Measurements from ENCODE around the gene PIAS4. TPM values are rescaled to one million over a fixed set of nuclear protein-coding genes. Genes with fewer than 3 reads are reported as not detected.

The PIAS4 gene
- total and polyA plus RNA-seq, 2 donors (not counting 3 experiments of a cell fraction or from before 2014, with no cell fraction given): 26.2 to 46.2 TPM

- intact Hi-C loops (cut with micrococcal nuclease): loop anchor here (1.0 to 5.0 kb wide), 5 partner anchors 14 to 219 kb away; partner anchors contain the start of genes DAPK3, PIAS4 and ZBTB7A
- FAIRE-seq (peak; percentile 21), DNase-seq (ENCODE audit: low read depth, low spot score) (no peak)
- no peak overlapping the region for H3K27ac ChIP-seq (ENCODE audit: insufficient read depth, low read depth, low read length)
- no peak for TF ChIP-seq GATA2 (IDR thresholded peaks at IDR 0.05; ENCODE audit: insufficient read depth, insufficient read length, low read depth, low read length)
- TF ChIP-seq FOS (IDR thresholded peaks at IDR 0.05; ENCODE audit: borderline replicate concordance, insufficient read depth, low read length): no peak
- no peak for TF ChIP-seq EZH2 (IDR thresholded peaks at IDR 0.05; ENCODE audit: borderline replicate concordance, low read depth, low read length, severe bottlenecking)
- TF ChIP-seq CTCF (IDR thresholded peaks at IDR 0.05; ENCODE audit: extremely low read depth in 1 of 2, insufficient read depth in 1 of 2, low read depth in 1 of 2, low read length in 2 of 2): no peak
- TF ChIP-seq POLR2AphosphoS5 (IDR thresholded peaks at IDR 0.05; ENCODE audit: insufficient read depth, low read depth, low read length): no peak
- no peak for TF ChIP-seq JUN (IDR thresholded peaks at IDR 0.05; ENCODE audit: borderline replicate concordance, insufficient read depth, insufficient read length, low read depth)
- peaks cover 29 to 33% of the 10 kb centered on the region in 2 experiments for H3K36me3 ChIP-seq (ENCODE audit: control insufficient read depth in 2 of 2, extremely low read depth in 1 of 2, insufficient read depth in 2 of 2, low read length in 2 of 2)
- H3K4me3 ChIP-seq (replicated peaks in 1 of 3; ENCODE audit: insufficient read depth in 1 of 3, low read depth in 1 of 3, low read length in 3 of 3): peak overlapping the region in 2 of 3 experiments; percentile 63 to 98
- H4K20me1 ChIP-seq (replicated peaks; ENCODE audit: control insufficient read depth, extremely low read depth, insufficient read depth, low read length): no peaks in the 10 kb centered on the region
- ChIA-PET POLR2A (interaction anchor here (0.5 to 5.3 kb wide), 7 partner anchors 10 to 225 kb away, joined by 3 to 82 read pairs (median 3); partner anchors contain the start of genes DAPK3 and MRPL54), CTCF (interaction anchor here (1.1 to 2.1 kb wide), 6 partner anchors 15 to 216 kb away, joined by 3 to 9 read pairs (median 6); partner anchors contain the start of genes DAPK3 and PIAS4)
- dilution Hi-C loops (cut with MboI; ENCODE audit: extremely low pct_ligation_motif_present, low sequenced_read_pairs): no loop called here
- H3K79me2 ChIP-seq (ENCODE audit: control insufficient read depth, insufficient read depth, low read length): peaks cover 45% of the 10 kb centered on the region
- no peaks in the 10 kb centered on the region for H3K9me3 ChIP-seq (replicated peaks; ENCODE audit: control insufficient read depth, insufficient read depth, low read length)
- H3K4me2 ChIP-seq (ENCODE audit: insufficient read depth, low read length): peak overlapping the region; percentile 86
- H2AFZ ChIP-seq (ENCODE audit: low read depth, low read length): peak overlapping the region; percentile 66
- H3K4me1 ChIP-seq (ENCODE audit: control insufficient read depth, extremely low read depth, insufficient read depth, low read length): peaks cover 31% of the 10 kb centered on the region
- no peak overlapping the region for H3K9ac ChIP-seq (replicated peaks; ENCODE audit: extremely low read depth, insufficient read depth, low read length)
- H3K27me3 ChIP-seq (ENCODE audit: control insufficient read depth in 2 of 2, insufficient read depth in 2 of 2, low read length in 2 of 2): no peaks in the 10 kb centered on the region
- no peaks in the 10 kb centered on the region for H3K9me1 ChIP-seq (replicated peaks; ENCODE audit: control insufficient read depth, extremely low read depth, insufficient read depth, low read length)
- no TSS peak for BruUV-seq (replicated peaks)
Measured at GRCh38 chr19:3985643-3986259, 21.8 kb upstream of the PIAS4 start.
